Measurements from ENCODE around the gene MYOD1.

Gene MYOD1

GRCh38 chr11:17766073-17766359 lies 46.6 kb downstream of the MYOD1 start:
- no peak overlapping the region for H3K4me3 ChIP-seq (replicated peaks; ENCODE audit: insufficient read depth, low read length)
- no peak overlapping the region for H3K27ac ChIP-seq (replicated peaks)
- TF ChIP-seq CTCF (IDR thresholded peaks at IDR 0.05; ENCODE audit: insufficient read depth, low read length): no peak
- no peak for TF ChIP-seq GABPA (IDR thresholded peaks at IDR 0.05; ENCODE audit: low read depth)
- no peak for TF ChIP-seq REST (IDR thresholded peaks at IDR 0.05; ENCODE audit: insufficient replicate concordance, low read depth)
- TF ChIP-seq POLR2AphosphoS5 (IDR thresholded peaks at IDR 0.05; ENCODE audit: low read depth): no peak
- TF ChIP-seq SPI1 (IDR thresholded peaks at IDR 0.05; ENCODE audit: borderline replicate concordance, low read depth): no peak
- DNase-seq (ENCODE audit: low read depth in 1 of 2, low spot score in 1 of 2): no peak
- H3K27me3 ChIP-seq (ENCODE audit: insufficient read depth, poor library complexity, severe bottlenecking): no peaks in the 10 kb centered on the region

- H3K27ac ChIP-seq (replicated peaks): no peak overlapping the region
- H3K4me3 ChIP-seq (replicated peaks; ENCODE audit: insufficient read depth, low read length): no peak overlapping the region
- no peak for TF ChIP-seq REST (IDR thresholded peaks at IDR 0.05; ENCODE audit: insufficient replicate concordance, low read depth)
- TF ChIP-seq CTCF (IDR thresholded peaks at IDR 0.05; ENCODE audit: insufficient read depth, low read length): no peak
- TF ChIP-seq SPI1 (IDR thresholded peaks at IDR 0.05; ENCODE audit: borderline replicate concordance, low read depth): no peak
- no peak for TF ChIP-seq GABPA (IDR thresholded peaks at IDR 0.05; ENCODE audit: low read depth)
- no peak for TF ChIP-seq POLR2AphosphoS5 (IDR thresholded peaks at IDR 0.05; ENCODE audit: low read depth)
- DNase-seq (ENCODE audit: low read depth in 1 of 2, low spot score in 1 of 2): no peak
- H3K27me3 ChIP-seq (ENCODE audit: insufficient read depth, poor library complexity, severe bottlenecking): no peaks in the 10 kb centered on the region
These were observed 47.2 kb downstream of the MYOD1 start for GRCh38 chr11:17766590-17766989.

GRCh38 chr11:17767301-17767885 lies 48.0 kb downstream of the MYOD1 start:
- H3K4me3 ChIP-seq (replicated peaks; ENCODE audit: insufficient read depth, low read length): no peak overlapping the region
- no peak overlapping the region for H3K27ac ChIP-seq (replicated peaks)
- H3K27me3 ChIP-seq (ENCODE audit: insufficient read depth, poor library complexity, severe bottlenecking): no peaks in the 10 kb centered on the region
- TF ChIP-seq SPI1 (IDR thresholded peaks at IDR 0.05; ENCODE audit: borderline replicate concordance, low read depth) (no peak), CTCF (IDR thresholded peaks at IDR 0.05; ENCODE audit: insufficient read depth, low read length) (no peak), POLR2AphosphoS5 (IDR thresholded peaks at IDR 0.05; ENCODE audit: low read depth) (no peak), REST (IDR thresholded peaks at IDR 0.05; ENCODE audit: insufficient replicate concordance, low read depth) (no peak), GABPA (IDR thresholded peaks at IDR 0.05; ENCODE audit: low read depth) (no peak)
- DNase-seq (ENCODE audit: low read depth in 1 of 2, low spot score in 1 of 2): no peak
